Lower lobe of right lung (tissue), 2 donors: ENCODE data around the gene DIAPH3. TPM values are rescaled to one million over a fixed set of nuclear protein-coding genes. Genes with fewer than 3 reads are reported as not detected.

ENCODE experiments used
- ATAC-seq, 2 donors: fragments of 200-7000 bp; cut with Tn5 transposase; one replicate each; pipeline ENCODE4 v1.9.1; 2020 to 2022; ENCODE audit warnings: mild to moderate bottlenecking in 2 of 2, moderate library complexity in 2 of 2
- DNase-seq: peaks from one replicate; pipeline ENCODE4 v3.0.0-alpha.2; 2020
- H3K27ac ChIP-seq: fragments of 200-600 bp; one replicate; pipeline ENCODE4 v1.8.0; 2022
- H3K27me3 ChIP-seq: fragments of 200-600 bp; one replicate; pipeline ENCODE4 v1.8.0; 2022; ENCODE audit warnings: low read depth
- H3K36me3 ChIP-seq: fragments of 200-600 bp; one replicate; pipeline ENCODE4 v1.8.0; 2022; ENCODE audit warnings: mild to moderate bottlenecking
- H3K4me1 ChIP-seq: fragments of 200-600 bp; one replicate; pipeline ENCODE4 v1.8.0; 2022
- H3K4me3 ChIP-seq: fragments of 200-600 bp; one replicate; pipeline ENCODE4 v1.8.0; 2022; ENCODE audit warnings: mild to moderate bottlenecking
- H3K9me3 ChIP-seq: fragments of 200-600 bp; one replicate; pipeline ENCODE4 v1.8.0; 2022
- intact Hi-C: fragments of 100-400 bp; cut with DNase I; formaldehyde crosslinking; loops from one replicate; pipeline ENCODE4 v1.11.0; 2022
- total RNA-seq: library from RNA; stranded (reverse); fragmentation: NEBNext Ultra II Directional; extraction: Animal tissue kit (Norgen Biotek cat#: 25700); gene quantifications from one replicate; pipeline ENCODE4 v1.2.1, GENCODE V29; 2021
- TF ChIP-seq, protein P1 (sequence below): fragments of 200-600 bp; IDR thresholded peaks from one replicate; pipeline ENCODE4 v1.8.0; 2022; ENCODE audit warnings: antibody characterized with exemption, mild to moderate bottlenecking
- donor health status: DM: no; HTN: yes; CAD: no; lungs with severe emphysema.

Gene DIAPH3
- total RNA-seq, 1 donor from 2014 or later, result 3.2 TPM

DNA sequence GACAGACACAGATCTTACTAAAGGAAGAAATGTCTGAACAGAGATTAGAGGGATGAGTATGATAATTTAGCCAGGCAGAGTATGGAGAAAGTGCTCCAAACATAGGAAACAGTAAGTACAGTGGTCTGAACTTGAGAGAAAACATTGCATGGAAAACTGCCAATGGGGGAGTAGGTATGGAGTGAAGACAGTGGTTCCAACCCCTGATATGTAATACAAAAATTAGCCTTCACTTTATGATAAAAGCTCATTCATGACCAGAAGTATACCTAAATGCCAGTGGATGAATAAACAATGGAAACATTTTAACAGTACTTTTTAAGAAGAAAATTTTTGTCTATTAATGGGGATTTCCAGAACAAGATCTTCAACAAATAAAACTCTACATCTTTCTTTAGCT is 334.0 kb downstream of the DIAPH3 start:
- H3K27ac ChIP-seq, result no peak overlapping the region
- ATAC-seq (no peak), DNase-seq (no peak)
- no peak overlapping the region for H3K4me3 ChIP-seq
- no peaks in the 10 kb centered on the region for H3K27me3 ChIP-seq
- intact Hi-C loops, result no loop called here
- TF ChIP-seq, protein P1, sequence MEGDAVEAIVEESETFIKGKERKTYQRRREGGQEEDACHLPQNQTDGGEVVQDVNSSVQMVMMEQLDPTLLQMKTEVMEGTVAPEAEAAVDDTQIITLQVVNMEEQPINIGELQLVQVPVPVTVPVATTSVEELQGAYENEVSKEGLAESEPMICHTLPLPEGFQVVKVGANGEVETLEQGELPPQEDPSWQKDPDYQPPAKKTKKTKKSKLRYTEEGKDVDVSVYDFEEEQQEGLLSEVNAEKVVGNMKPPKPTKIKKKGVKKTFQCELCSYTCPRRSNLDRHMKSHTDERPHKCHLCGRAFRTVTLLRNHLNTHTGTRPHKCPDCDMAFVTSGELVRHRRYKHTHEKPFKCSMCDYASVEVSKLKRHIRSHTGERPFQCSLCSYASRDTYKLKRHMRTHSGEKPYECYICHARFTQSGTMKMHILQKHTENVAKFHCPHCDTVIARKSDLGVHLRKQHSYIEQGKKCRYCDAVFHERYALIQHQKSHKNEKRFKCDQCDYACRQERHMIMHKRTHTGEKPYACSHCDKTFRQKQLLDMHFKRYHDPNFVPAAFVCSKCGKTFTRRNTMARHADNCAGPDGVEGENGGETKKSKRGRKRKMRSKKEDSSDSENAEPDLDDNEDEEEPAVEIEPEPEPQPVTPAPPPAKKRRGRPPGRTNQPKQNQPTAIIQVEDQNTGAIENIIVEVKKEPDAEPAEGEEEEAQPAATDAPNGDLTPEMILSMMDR, result no peak
- H3K36me3 ChIP-seq, result no peaks in the 10 kb centered on the region
- H3K4me1 ChIP-seq, result no peaks in the 10 kb centered on the region
- no peaks in the 10 kb centered on the region for H3K9me3 ChIP-seq

DNA sequence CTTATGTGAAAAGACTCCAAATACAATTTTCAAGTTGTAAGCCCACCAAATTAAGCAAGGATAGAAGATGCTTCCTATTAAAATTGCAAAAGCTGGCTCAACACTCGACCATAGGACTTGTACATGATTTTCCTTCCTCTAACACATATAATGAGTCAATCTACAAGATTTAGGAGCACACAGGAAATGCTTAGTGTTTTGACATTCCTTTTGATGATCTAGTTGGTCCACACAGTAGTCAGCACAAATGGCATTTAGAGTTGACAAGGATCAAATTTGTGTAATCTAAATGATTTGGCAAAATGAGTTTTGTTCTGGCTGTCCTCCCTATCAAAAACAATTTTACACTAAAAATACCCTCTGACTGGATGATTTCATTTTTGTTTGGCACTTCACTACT is 340.2 kb downstream of the DIAPH3 start:
- Histone ChIP-seq H3K9me3 (no peaks in the 10 kb centered on the region), H3K4me1 (no peaks in the 10 kb centered on the region), H3K27me3 (no peaks in the 10 kb centered on the region), H3K4me3 (no peak overlapping the region), H3K27ac (no peak overlapping the region), H3K36me3 (no peaks in the 10 kb centered on the region)
- no peak for DNase-seq
- no peak for ATAC-seq
- TF ChIP-seq, protein P1, result no peak
- intact Hi-C loops, result no loop called here

DNA sequence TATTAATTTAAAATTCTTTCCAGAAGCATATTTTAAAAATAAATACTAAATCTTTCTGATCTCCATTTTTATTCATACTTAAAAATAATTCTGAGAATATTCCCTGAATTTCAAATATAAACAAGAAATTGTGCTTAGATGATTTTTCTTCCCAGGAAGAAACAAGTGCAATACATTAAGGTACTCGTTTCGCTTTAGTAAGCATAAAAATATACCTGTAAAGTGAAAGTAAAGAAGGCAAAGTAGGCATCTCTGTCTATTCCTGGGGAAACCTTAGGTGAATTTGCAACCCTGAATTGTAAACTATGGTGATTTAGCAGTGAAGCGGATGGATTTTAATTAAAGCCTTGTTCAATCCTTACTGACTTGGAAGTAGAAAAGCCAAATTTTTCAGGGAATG is 354.2 kb downstream of the DIAPH3 start:
- Histone ChIP-seq H3K27ac (no peak overlapping the region), H3K4me1 (no peaks in the 10 kb centered on the region), H3K36me3 (no peaks in the 10 kb centered on the region), H3K9me3 (no peaks in the 10 kb centered on the region), H3K4me3 (no peak overlapping the region), H3K27me3 (no peaks in the 10 kb centered on the region)
- ATAC-seq (no peak), DNase-seq (no peak)
- intact Hi-C loops, result no loop called here
- TF ChIP-seq, protein P1, result no peak

DNA sequence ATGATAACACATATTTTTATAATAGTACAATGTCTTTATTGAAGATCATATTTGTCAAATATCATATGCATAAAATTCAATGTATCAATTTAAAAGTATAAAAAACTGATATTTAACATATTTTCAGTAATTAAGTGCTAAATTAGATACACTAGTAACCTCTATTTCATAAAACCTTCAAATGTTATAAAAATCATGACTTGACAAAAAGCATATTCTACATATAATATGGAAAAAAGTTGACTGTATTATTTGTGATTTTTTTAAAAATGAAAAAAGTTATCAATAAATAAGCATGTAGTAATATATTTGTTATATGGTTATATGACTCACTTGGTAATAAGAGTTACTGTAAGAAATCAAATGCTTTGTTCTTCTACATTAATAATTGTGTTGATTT is 356.9 kb downstream of the DIAPH3 start:
- Histone ChIP-seq H3K36me3 (no peaks in the 10 kb centered on the region), H3K4me1 (no peaks in the 10 kb centered on the region), H3K4me3 (no peak overlapping the region), H3K9me3 (no peaks in the 10 kb centered on the region), H3K27me3 (no peaks in the 10 kb centered on the region), H3K27ac (no peak overlapping the region)
- ATAC-seq, result no peak
- TF ChIP-seq, protein P1, result no peak
- no peak for DNase-seq
- intact Hi-C loops, result no loop called here

DNA sequence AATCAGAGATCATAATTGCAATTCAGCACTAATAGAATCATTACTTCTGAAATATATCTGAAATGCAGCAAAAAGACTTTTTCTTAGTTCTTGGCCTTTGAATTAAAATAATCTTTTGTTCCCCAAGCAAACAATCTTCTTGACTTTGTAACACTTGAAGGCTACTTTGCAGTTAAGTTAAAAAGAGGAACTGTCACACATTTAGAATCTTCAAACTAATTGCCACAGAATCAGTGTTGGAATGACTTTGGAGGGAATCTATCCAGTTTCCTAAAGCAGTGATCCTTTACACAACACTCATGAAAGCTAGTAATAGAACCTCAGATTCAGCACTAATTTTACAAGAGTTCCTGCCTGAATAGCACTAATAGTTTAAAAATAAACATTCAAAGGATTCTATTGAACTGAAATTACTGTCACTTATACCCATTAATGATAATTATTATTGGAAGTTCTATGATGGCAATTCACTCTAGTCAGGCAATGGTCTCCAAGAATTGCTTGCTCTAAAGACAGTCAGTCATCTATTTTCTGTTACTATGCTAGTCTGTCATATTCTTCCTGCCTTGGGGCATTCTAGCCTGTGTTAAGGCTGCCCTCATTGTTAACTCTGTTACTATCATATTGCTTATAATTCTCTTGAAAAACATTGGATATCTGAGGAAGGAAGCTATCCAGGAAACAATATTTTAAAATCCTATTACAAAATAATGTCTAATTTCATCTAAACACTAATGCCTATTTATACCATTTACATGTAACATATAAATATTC is 362.4 kb downstream of the DIAPH3 start:
- Histone ChIP-seq H3K9me3 (no peaks in the 10 kb centered on the region), H3K27me3 (no peaks in the 10 kb centered on the region), H3K4me3 (no peak overlapping the region), H3K4me1 (no peaks in the 10 kb centered on the region), H3K36me3 (no peaks in the 10 kb centered on the region), H3K27ac (no peak overlapping the region)
- intact Hi-C loops, result no loop called here
- TF ChIP-seq, protein P1, result no peak
- ATAC-seq (no peak), DNase-seq (no peak)
